ENCODE results near the gene ELF5. TPM values are rescaled to one million over a fixed set of nuclear protein-coding genes. Genes with fewer than 3 reads are reported as not detected.

Gene ELF5
- polyA plus RNA-seq, 1 donor from 2014 or later: not detected

DNA sequence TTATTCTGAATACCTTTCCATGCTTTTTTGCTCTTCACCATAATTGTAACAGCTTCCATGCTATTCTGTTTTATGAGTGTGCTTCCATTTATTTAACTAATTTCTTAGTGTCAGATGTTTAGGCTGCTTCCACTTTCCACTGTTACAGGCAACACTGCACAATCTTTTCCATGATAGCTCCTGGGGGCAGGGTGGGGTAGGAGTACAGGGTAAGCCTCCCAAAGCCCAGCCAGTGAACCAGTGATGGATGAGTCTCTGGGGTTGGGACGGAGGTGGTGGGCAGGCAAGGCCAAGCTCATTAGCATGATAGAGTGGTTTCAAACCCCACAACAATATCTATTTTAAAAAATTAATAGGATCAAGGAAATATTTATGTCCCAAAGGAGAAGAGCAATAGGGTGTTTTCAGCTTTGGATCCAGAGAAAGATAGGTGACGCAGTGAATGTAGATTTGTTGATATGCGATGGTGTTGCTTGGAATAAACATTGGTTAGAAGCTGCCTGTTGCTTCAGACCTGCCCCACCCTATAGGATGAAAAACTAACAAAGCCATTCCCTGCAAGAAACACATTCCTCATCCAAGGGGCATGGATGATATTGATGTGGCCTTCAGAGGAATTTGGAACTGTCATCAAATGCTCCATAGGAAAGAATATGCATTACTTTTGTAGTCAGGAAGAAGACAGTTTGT lies 17.1 kb upstream of the ELF5 start:
- no peaks in the 10 kb centered on the region for H3F3A ChIP-seq (ENCODE audit: insufficient read depth, low read length, poor library complexity, severe bottlenecking)
- H3K27me3 ChIP-seq (ENCODE audit: insufficient read depth, low read depth, low read length): no peaks in the 10 kb centered on the region
- no peak overlapping the region for H3K9ac ChIP-seq (ENCODE audit: low read length)
- no peak overlapping the region for H3K4me3 ChIP-seq (ENCODE audit: low read length)
- no peak overlapping the region for H3K4me2 ChIP-seq (ENCODE audit: low read length)
- no peaks in the 10 kb centered on the region for H3K79me2 ChIP-seq (replicated peaks; ENCODE audit: insufficient read depth, low read length)
- H3K9me3 ChIP-seq (ENCODE audit: low read length): no peaks in the 10 kb centered on the region
- H3K36me3 ChIP-seq (ENCODE audit: insufficient read depth, low read length): no peaks in the 10 kb centered on the region
- no peaks in the 10 kb centered on the region for H4K20me1 ChIP-seq (ENCODE audit: insufficient read depth)
- no peaks in the 10 kb centered on the region for H3K9me2 ChIP-seq (ENCODE audit: insufficient read depth, low read length)
- H2AFZ ChIP-seq (ENCODE audit: low read depth, low read length): no peak overlapping the region
- H3K27ac ChIP-seq (ENCODE audit: low read length): no peak overlapping the region
- TF ChIP-seq EP300 (conservative IDR thresholded peaks at IDR 0.05; ENCODE audit: poor library complexity, severe bottlenecking) (no peak), EZH2 (IDR thresholded peaks at IDR 0.05; ENCODE audit: borderline replicate concordance, insufficient read depth, low read length, poor library complexity, severe bottlenecking) (no peak), TAF1 (IDR thresholded peaks at IDR 0.05; ENCODE audit: low read depth) (no peak), RAD21 (conservative IDR thresholded peaks at IDR 0.05) (no peak), MXI1 (conservative IDR thresholded peaks at IDR 0.05; ENCODE audit: poor library complexity, severe bottlenecking) (no peak), POLR2AphosphoS5 (IDR thresholded peaks at IDR 0.05) (no peak), SMC3 (conservative IDR thresholded peaks at IDR 0.05; ENCODE audit: poor library complexity) (no peak)
- TF ChIP-seq, protein P1, sequence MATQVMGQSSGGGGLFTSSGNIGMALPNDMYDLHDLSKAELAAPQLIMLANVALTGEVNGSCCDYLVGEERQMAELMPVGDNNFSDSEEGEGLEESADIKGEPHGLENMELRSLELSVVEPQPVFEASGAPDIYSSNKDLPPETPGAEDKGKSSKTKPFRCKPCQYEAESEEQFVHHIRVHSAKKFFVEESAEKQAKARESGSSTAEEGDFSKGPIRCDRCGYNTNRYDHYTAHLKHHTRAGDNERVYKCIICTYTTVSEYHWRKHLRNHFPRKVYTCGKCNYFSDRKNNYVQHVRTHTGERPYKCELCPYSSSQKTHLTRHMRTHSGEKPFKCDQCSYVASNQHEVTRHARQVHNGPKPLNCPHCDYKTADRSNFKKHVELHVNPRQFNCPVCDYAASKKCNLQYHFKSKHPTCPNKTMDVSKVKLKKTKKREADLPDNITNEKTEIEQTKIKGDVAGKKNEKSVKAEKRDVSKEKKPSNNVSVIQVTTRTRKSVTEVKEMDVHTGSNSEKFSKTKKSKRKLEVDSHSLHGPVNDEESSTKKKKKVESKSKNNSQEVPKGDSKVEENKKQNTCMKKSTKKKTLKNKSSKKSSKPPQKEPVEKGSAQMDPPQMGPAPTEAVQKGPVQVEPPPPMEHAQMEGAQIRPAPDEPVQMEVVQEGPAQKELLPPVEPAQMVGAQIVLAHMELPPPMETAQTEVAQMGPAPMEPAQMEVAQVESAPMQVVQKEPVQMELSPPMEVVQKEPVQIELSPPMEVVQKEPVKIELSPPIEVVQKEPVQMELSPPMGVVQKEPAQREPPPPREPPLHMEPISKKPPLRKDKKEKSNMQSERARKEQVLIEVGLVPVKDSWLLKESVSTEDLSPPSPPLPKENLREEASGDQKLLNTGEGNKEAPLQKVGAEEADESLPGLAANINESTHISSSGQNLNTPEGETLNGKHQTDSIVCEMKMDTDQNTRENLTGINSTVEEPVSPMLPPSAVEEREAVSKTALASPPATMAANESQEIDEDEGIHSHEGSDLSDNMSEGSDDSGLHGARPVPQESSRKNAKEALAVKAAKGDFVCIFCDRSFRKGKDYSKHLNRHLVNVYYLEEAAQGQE (IDR thresholded peaks at IDR 0.05; ENCODE audit: borderline replicate concordance): no peak
- TF ChIP-seq, protein P2, sequence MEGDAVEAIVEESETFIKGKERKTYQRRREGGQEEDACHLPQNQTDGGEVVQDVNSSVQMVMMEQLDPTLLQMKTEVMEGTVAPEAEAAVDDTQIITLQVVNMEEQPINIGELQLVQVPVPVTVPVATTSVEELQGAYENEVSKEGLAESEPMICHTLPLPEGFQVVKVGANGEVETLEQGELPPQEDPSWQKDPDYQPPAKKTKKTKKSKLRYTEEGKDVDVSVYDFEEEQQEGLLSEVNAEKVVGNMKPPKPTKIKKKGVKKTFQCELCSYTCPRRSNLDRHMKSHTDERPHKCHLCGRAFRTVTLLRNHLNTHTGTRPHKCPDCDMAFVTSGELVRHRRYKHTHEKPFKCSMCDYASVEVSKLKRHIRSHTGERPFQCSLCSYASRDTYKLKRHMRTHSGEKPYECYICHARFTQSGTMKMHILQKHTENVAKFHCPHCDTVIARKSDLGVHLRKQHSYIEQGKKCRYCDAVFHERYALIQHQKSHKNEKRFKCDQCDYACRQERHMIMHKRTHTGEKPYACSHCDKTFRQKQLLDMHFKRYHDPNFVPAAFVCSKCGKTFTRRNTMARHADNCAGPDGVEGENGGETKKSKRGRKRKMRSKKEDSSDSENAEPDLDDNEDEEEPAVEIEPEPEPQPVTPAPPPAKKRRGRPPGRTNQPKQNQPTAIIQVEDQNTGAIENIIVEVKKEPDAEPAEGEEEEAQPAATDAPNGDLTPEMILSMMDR (IDR thresholded peaks at IDR 0.05; ENCODE audit: poor library complexity, severe bottlenecking): no peak

DNA sequence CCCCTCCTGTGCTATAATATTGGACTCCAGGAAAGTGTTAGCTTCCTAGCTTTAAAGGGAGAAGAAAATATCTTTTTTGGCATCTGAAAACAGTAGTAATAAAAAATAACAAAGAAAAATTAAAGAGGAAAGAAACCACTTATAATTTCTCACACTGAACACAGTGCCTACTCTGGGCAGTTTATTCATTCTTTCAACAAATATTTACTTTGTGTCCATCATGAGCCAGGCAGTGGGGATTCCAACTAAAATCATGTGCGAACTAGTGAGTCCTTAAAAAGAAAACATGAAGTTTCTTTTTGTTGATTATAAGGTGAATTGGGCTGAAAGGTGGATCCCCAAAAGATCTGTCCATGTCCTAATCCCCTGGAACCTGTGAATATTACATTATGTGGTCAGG lies 16.0 kb upstream of the ELF5 start:
- Histone ChIP-seq H3K36me3 (ENCODE audit: insufficient read depth, low read length) (no peaks in the 10 kb centered on the region), H4K20me1 (ENCODE audit: insufficient read depth) (no peaks in the 10 kb centered on the region), H3K4me3 (ENCODE audit: low read length) (no peak overlapping the region), H2AFZ (ENCODE audit: low read depth, low read length) (no peak overlapping the region), H3K27me3 (ENCODE audit: insufficient read depth, low read depth, low read length) (no peaks in the 10 kb centered on the region), H3K4me2 (ENCODE audit: low read length) (no peak overlapping the region), H3K9me2 (ENCODE audit: insufficient read depth, low read length) (no peaks in the 10 kb centered on the region), H3K9ac (ENCODE audit: low read length) (no peak overlapping the region), H3K79me2 (replicated peaks; ENCODE audit: insufficient read depth, low read length) (no peaks in the 10 kb centered on the region), H3K9me3 (ENCODE audit: low read length) (no peaks in the 10 kb centered on the region), H3K27ac (ENCODE audit: low read length) (no peak overlapping the region), H3F3A (ENCODE audit: insufficient read depth, low read length, poor library complexity, severe bottlenecking) (no peaks in the 10 kb centered on the region)
- TF ChIP-seq, protein P2 (IDR thresholded peaks at IDR 0.05; ENCODE audit: poor library complexity, severe bottlenecking): no peak
- TF ChIP-seq SMC3 (conservative IDR thresholded peaks at IDR 0.05; ENCODE audit: poor library complexity): no peak
- TF ChIP-seq, protein P1 (IDR thresholded peaks at IDR 0.05; ENCODE audit: borderline replicate concordance): no peak
- no peak for TF ChIP-seq MXI1 (conservative IDR thresholded peaks at IDR 0.05; ENCODE audit: poor library complexity, severe bottlenecking)
- no peak for TF ChIP-seq TAF1 (IDR thresholded peaks at IDR 0.05; ENCODE audit: low read depth)
- TF ChIP-seq EP300 (conservative IDR thresholded peaks at IDR 0.05; ENCODE audit: poor library complexity, severe bottlenecking): no peak
- no peak for TF ChIP-seq RAD21 (conservative IDR thresholded peaks at IDR 0.05)
- no peak for TF ChIP-seq EZH2 (IDR thresholded peaks at IDR 0.05; ENCODE audit: borderline replicate concordance, insufficient read depth, low read length, poor library complexity, severe bottlenecking)

All from neural cell (in vitro differentiated cells).